Thyroid gland (tissue), 4 donors: ENCODE measurements around the gene ABR.

Source experiments
- POLR2A ChIP-seq, 2 donors: fragments of 450-650 bp; IDR thresholded peaks; one replicate each; pipeline ENCODE4 v1.6.1; 2017; ENCODE audit warnings: antibody characterized with exemption in 2 of 2, mild to moderate bottlenecking in 2 of 2, moderate library complexity in 1 of 2
- TF ChIP-seq, protein P1 (sequence below), 6 experiments: fragments of 200-600 bp in 3 of 6; fragments of 450-650 bp in 3 of 6; sonication (generic) in 3 of 6; IDR thresholded peaks; one replicate each; pipeline ENCODE4 v1.5.1; 2016 to 2019; ENCODE audit warnings: antibody characterized with exemption in 6 of 6, mild to moderate bottlenecking in 2 of 6, inconsistent platforms in 1 of 6, moderate library complexity in 1 of 6

- TF ChIP-seq, protein P1, sequence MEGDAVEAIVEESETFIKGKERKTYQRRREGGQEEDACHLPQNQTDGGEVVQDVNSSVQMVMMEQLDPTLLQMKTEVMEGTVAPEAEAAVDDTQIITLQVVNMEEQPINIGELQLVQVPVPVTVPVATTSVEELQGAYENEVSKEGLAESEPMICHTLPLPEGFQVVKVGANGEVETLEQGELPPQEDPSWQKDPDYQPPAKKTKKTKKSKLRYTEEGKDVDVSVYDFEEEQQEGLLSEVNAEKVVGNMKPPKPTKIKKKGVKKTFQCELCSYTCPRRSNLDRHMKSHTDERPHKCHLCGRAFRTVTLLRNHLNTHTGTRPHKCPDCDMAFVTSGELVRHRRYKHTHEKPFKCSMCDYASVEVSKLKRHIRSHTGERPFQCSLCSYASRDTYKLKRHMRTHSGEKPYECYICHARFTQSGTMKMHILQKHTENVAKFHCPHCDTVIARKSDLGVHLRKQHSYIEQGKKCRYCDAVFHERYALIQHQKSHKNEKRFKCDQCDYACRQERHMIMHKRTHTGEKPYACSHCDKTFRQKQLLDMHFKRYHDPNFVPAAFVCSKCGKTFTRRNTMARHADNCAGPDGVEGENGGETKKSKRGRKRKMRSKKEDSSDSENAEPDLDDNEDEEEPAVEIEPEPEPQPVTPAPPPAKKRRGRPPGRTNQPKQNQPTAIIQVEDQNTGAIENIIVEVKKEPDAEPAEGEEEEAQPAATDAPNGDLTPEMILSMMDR (IDR thresholded peaks at IDR 0.05) = no peak
- no peak for TF ChIP-seq POLR2A (IDR thresholded peaks at IDR 0.05)
These were observed 23.6 kb upstream of the ABR start for GRCh38 chr17:1203111-1203966.
